ENCODE measurements around the gene MTMR3. TPM values are rescaled to one million over a fixed set of nuclear protein-coding genes. Genes with fewer than 3 reads are reported as not detected.

The MTMR3 gene
- total RNA-seq, 1 donor from 2014 or later = 30.3 TPM

GRCh38 chr22:29838599-29838956 is 44.4 kb upstream of the MTMR3 start:
- Histone ChIP-seq H3K4me3 (ENCODE audit: low read depth, low read length) (peak overlapping the region; percentile 91), H3K27me3 (ENCODE audit: control insufficient read depth, insufficient read depth, low read length) (no peaks in the 10 kb centered on the region), H3K36me3 (ENCODE audit: control insufficient read depth, insufficient read depth, low read length) (peaks cover 1% of the 10 kb centered on the region)
- DNase-seq (ENCODE audit: low read depth) = no peak
- FAIRE-seq = no peak
- TF ChIP-seq CTCF (IDR thresholded peaks at IDR 0.05; ENCODE audit: insufficient read depth, low read length, severe bottlenecking) = no peak

- DNase-seq (ENCODE audit: low read depth) (no peak), FAIRE-seq (no peak)
- H3K4me3 ChIP-seq (ENCODE audit: low read depth, low read length) = no peak overlapping the region
- peaks cover 1% of the 10 kb centered on the region for H3K36me3 ChIP-seq (ENCODE audit: control insufficient read depth, insufficient read depth, low read length)
- no peak for TF ChIP-seq CTCF (IDR thresholded peaks at IDR 0.05; ENCODE audit: insufficient read depth, low read length, severe bottlenecking)
- no peaks in the 10 kb centered on the region for H3K27me3 ChIP-seq (ENCODE audit: control insufficient read depth, insufficient read depth, low read length)
These were observed 43.9 kb upstream of the MTMR3 start for GRCh38 chr22:29839039-29839438.

- peak; percentile 70 for DNase-seq (ENCODE audit: low read depth)
- Histone ChIP-seq H3K4me3 (ENCODE audit: low read depth, low read length) (no peak overlapping the region), H3K36me3 (ENCODE audit: control insufficient read depth, insufficient read depth, low read length) (peaks cover 1% of the 10 kb centered on the region), H3K27me3 (ENCODE audit: control insufficient read depth, insufficient read depth, low read length) (no peaks in the 10 kb centered on the region)
- no peak for TF ChIP-seq CTCF (IDR thresholded peaks at IDR 0.05; ENCODE audit: insufficient read depth, low read length, severe bottlenecking)
- FAIRE-seq = no peak
These were observed 42.5 kb upstream of the MTMR3 start for GRCh38 chr22:29840498-29840897.

DNA sequence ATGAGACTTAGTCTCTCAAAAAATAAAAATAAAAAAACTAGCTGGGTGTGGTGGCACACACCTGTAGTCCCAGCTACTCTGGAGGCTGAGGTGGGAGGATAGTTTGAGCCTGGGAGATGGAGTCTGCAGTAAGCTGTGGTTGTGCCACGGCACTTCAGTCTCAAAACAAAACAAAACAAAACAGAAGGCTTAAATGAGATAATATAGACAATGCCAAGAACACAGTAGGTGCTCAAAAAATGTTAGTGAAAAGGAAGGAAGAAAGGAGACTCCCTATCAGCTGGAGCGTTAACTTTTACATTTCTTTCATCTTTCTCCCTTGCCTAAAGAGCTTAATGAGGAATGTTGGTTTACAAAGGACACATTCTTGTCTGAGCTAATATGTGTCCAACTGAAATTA is 40.8 kb upstream of the MTMR3 start:
- no peaks in the 10 kb centered on the region for H3K36me3 ChIP-seq (ENCODE audit: control insufficient read depth, insufficient read depth, low read length)
- no peak overlapping the region for H3K4me3 ChIP-seq (ENCODE audit: low read depth, low read length)
- DNase-seq (ENCODE audit: low read depth) (no peak), FAIRE-seq (no peak)
- no peaks in the 10 kb centered on the region for H3K27me3 ChIP-seq (ENCODE audit: control insufficient read depth, insufficient read depth, low read length)
- no peak for TF ChIP-seq CTCF (IDR thresholded peaks at IDR 0.05; ENCODE audit: insufficient read depth, low read length, severe bottlenecking)

- peak; percentile 98 for FAIRE-seq
- TF ChIP-seq CTCF (IDR thresholded peaks at IDR 0.05; ENCODE audit: insufficient read depth, low read length, severe bottlenecking) = no peak
These were observed 40.2 kb upstream of the MTMR3 start for GRCh38 chr22:29842740-29843139.

GRCh38 chr22:29846290-29846689 is 36.7 kb upstream of the MTMR3 start:
- Histone ChIP-seq H3K27me3 (ENCODE audit: control insufficient read depth, insufficient read depth, low read length) (no peaks in the 10 kb centered on the region), H3K36me3 (ENCODE audit: control insufficient read depth, insufficient read depth, low read length) (no peaks in the 10 kb centered on the region), H3K4me3 (ENCODE audit: low read depth, low read length) (no peak overlapping the region)
- DNase-seq (ENCODE audit: low read depth) (no peak), FAIRE-seq (peak; percentile 36)
- TF ChIP-seq CTCF (IDR thresholded peaks at IDR 0.05; ENCODE audit: insufficient read depth, low read length, severe bottlenecking) = no peak

More at GRCh38 chr22:29842740-29843139, 40.2 kb upstream of the MTMR3 start:
- peak; percentile 100 for DNase-seq (ENCODE audit: low read depth)
- Histone ChIP-seq H3K27me3 (ENCODE audit: control insufficient read depth, insufficient read depth, low read length) (no peaks in the 10 kb centered on the region), H3K36me3 (ENCODE audit: control insufficient read depth, insufficient read depth, low read length) (no peaks in the 10 kb centered on the region), H3K4me3 (ENCODE audit: low read depth, low read length) (no peak overlapping the region)
